ENCODE measurements around the gene CELA1.

GRCh38 chr12:51320695-51321320 is 25.7 kb downstream of the CELA1 start:
- TF ChIP-seq CTCF (IDR thresholded peaks at IDR 0.05) (no peak), POLR2A (IDR thresholded peaks at IDR 0.05) (no peak)

Measured in right lobe of liver (tissue), 4 donors.